PC-3 (cell line): ENCODE measurements around the gene UPF3A. TPM values are rescaled to one million over a fixed set of nuclear protein-coding genes. Genes with fewer than 3 reads are reported as not detected.

Experiments used
- ATAC-seq: fragments of 200-7000 bp; cut with Tn5 transposase; 2 replicates; pipeline ENCODE4 v1.9.1; 2020; ENCODE audit warnings: mild to moderate bottlenecking, moderate library complexity
- BruUV-seq: library from RNA; stranded (reverse); fragments of 400-500 nt; replicated peaks from 2 replicates; lab custom pipeline; 2021; lab: Mats Ljungman, UMichigan
- CTCF ChIA-PET: fragments of 300-600 bp; sonication (Branson Sonifier 250); formaldehyde crosslinking; loops from one replicate; lab custom pipeline; 2022; ENCODE audit warnings: antibody characterized with exemption; lab: Charles Lee
- POLR2A ChIA-PET: fragments of 300-600 bp; sonication (Branson Sonifier 250); formaldehyde crosslinking; loops from one replicate; lab custom pipeline; 2022; ENCODE audit warnings: antibody characterized with exemption; ENCODE audit not compliant: unreplicated experiment; lab: Charles Lee
- DNase-seq: peaks from one replicate; pipeline ENCODE4 v3.0.0-alpha.2; 2015
- H2AFZ ChIP-seq: fragments of 300-600 bp; sonication (generic); 2 replicates; pipeline ENCODE4 v1.6.0; 2016; ENCODE audit warnings: antibody characterized with exemption, low read length
- H3F3A ChIP-seq: fragments of 300-600 bp; sonication (generic); one replicate; pipeline ENCODE4 v1.6.0; 2017; ENCODE audit warnings: antibody characterized with exemption, low read length, control low read depth, mild to moderate bottlenecking; ENCODE audit not compliant: unreplicated experiment
- H3K27ac ChIP-seq: fragments of 300-600 bp; sonication (generic); 2 replicates; pipeline ENCODE4 v1.5.1; 2016; ENCODE audit warnings: mild to moderate bottlenecking, low read length
- H3K27me3 ChIP-seq: fragments of 300-600 bp; sonication (generic); 2 replicates; pipeline ENCODE4 v1.6.1; 2016; ENCODE audit warnings: low read length, mixed read lengths
- H3K36me3 ChIP-seq: fragments of 300-600 bp; sonication (generic); 2 replicates; pipeline ENCODE4 v1.6.1; 2016; ENCODE audit warnings: low read depth, mixed run types, low read length, mixed read lengths
- H3K4me1 ChIP-seq: fragments of 300-600 bp; sonication (generic); 2 replicates; pipeline ENCODE4 v1.5.1; 2016; ENCODE audit warnings: low read length; ENCODE audit not compliant: insufficient read depth
- H3K4me2 ChIP-seq: fragments of 300-600 bp; sonication (generic); 2 replicates; pipeline ENCODE4 v1.6.0; 2016; ENCODE audit warnings: low read length
- H3K4me3 ChIP-seq: fragments of 300-600 bp; sonication (generic); 2 replicates; pipeline ENCODE4 v1.5.1; 2016; ENCODE audit warnings: mild to moderate bottlenecking, low read length, mixed read lengths
- H3K79me2 ChIP-seq: fragments of 300-600 bp; sonication (generic); 2 replicates; pipeline ENCODE4 v1.6.1; 2017; ENCODE audit warnings: low read length, mixed read lengths
- H3K9ac ChIP-seq: fragments of 300-600 bp; sonication (generic); 2 replicates; pipeline ENCODE4 v1.6.0; 2016; ENCODE audit warnings: mild to moderate bottlenecking, low read length
- H3K9me2 ChIP-seq: fragments of 300-600 bp; sonication (generic); replicated peaks from 2 replicates; pipeline ENCODE4 v1.6.1; 2016; ENCODE audit warnings: mixed run types, low read length, mixed read lengths
- H3K9me3 ChIP-seq: fragments of 300-600 bp; sonication (generic); 2 replicates; pipeline ENCODE4 v1.6.1; 2016; ENCODE audit warnings: low read length, mixed read lengths
- H4K20me1 ChIP-seq: fragments of 300-600 bp; sonication (generic); 2 replicates; pipeline ENCODE4 v1.6.1; 2016; ENCODE audit warnings: low read length, mixed read lengths
- CTCF ChIP-seq: fragments of 300-600 bp; sonication (generic); conservative IDR thresholded peaks from 2 replicates; pipeline ENCODE4 v1.5.1; 2017; ENCODE audit warnings: antibody characterized with exemption, low read depth, mild to moderate bottlenecking, low read length
- EZH2 ChIP-seq: fragments of 300-600 bp; sonication (generic); IDR thresholded peaks from one replicate; pipeline ENCODE4 v1.6.1; 2017; ENCODE audit warnings: antibody characterized with exemption, mild to moderate bottlenecking, low read length; ENCODE audit not compliant: unreplicated experiment
- EZH2phosphoT487 ChIP-seq: fragments of 300-600 bp; sonication (generic); IDR thresholded peaks from 2 replicates; pipeline ENCODE4 v1.6.1; 2018; ENCODE audit warnings: mild to moderate bottlenecking, antibody characterized with exemption, low read length, borderline replicate concordance
- intact Hi-C: fragments of 100-400 bp; cut with micrococcal nuclease; formaldehyde crosslinking; loops from 2 replicates; pipeline ENCODE4 v1.9.0; 2023
- total RNA-seq: library from RNA; depleted of rRNA; stranded (reverse); fragments of >200 nt; gene quantifications from 2 replicates; pipeline ENCODE4 v1.2.3, GENCODE V29; 2014

Gene UPF3A
- total RNA-seq, 1 experiment from 2014 or later: 18.1 TPM

GRCh38 chr13:114282041-114282670 lies 755 bp downstream of the UPF3A start:
- TF ChIP-seq EZH2phosphoT487 (no peak), CTCF (no peak), EZH2 (no peak)
- POLR2A ChIA-PET: no interaction called here
- peak overlapping the region; percentile 86 for H3K4me3 ChIP-seq
- peaks cover 4% of the 10 kb centered on the region for H3F3A ChIP-seq
- ATAC-seq: peak; percentile 61
- H3K27ac ChIP-seq: peak overlapping the region; percentile 40
- CTCF ChIA-PET: interaction anchor here (0.6 kb wide), 1 partner anchor 68 kb away, joined by 5 read pairs; no protein-coding TSS in a partner anchor
- H3K79me2 ChIP-seq: peaks cover 25% of the 10 kb centered on the region
- H3K4me1 ChIP-seq: peaks cover 13% of the 10 kb centered on the region
- peak overlapping the region; percentile 90 for H3K4me2 ChIP-seq
- H4K20me1 ChIP-seq: no peaks in the 10 kb centered on the region
- DNase-seq: peak; percentile 54
- H3K9me3 ChIP-seq: no peaks in the 10 kb centered on the region
- peaks cover 11% of the 10 kb centered on the region; the same call in 1 of the 2 replicates for H3K36me3 ChIP-seq
- H3K27me3 ChIP-seq: no peaks in the 10 kb centered on the region
- no peaks in the 10 kb centered on the region for H3K9me2 ChIP-seq
- intact Hi-C loops: loop anchor here (2.0 kb wide), 1 partner anchor 33 kb away; the partner anchor contains the start of gene CHAMP1
- peak overlapping the region; percentile 81 for H2AFZ ChIP-seq
- no TSS peak for BruUV-seq
- H3K9ac ChIP-seq: peak overlapping the region; percentile 99

GRCh38 chr13:114283576-114283975 lies 2.2 kb downstream of the UPF3A start:
- no peaks in the 10 kb centered on the region for H4K20me1 ChIP-seq
- H3K4me1 ChIP-seq: peaks cover 13% of the 10 kb centered on the region
- no peaks in the 10 kb centered on the region for H3K9me3 ChIP-seq
- peaks cover 4% of the 10 kb centered on the region for H3F3A ChIP-seq
- intact Hi-C loops: loop anchor here (2.0 kb wide), 1 partner anchor 31 kb away; the partner anchor contains the start of gene CHAMP1
- H3K27ac ChIP-seq: no peak overlapping the region
- no peaks in the 10 kb centered on the region for H3K27me3 ChIP-seq
- no peaks in the 10 kb centered on the region for H3K9me2 ChIP-seq
- no peak overlapping the region for H3K9ac ChIP-seq
- CTCF ChIA-PET: no interaction called here
- no TSS peak for BruUV-seq
- no peak overlapping the region for H2AFZ ChIP-seq
- DNase-seq (no peak), ATAC-seq (no peak)
- H3K4me2 ChIP-seq: 0 out of 2 replicates have a peak overlapping the region, but pooled peaks have one; percentile 2
- POLR2A ChIA-PET: no interaction called here
- no peak overlapping the region for H3K4me3 ChIP-seq
- peaks cover 25% of the 10 kb centered on the region for H3K79me2 ChIP-seq
- peaks cover 11% of the 10 kb centered on the region; the same call in 1 of the 2 replicates for H3K36me3 ChIP-seq
- no peak for TF ChIP-seq CTCF
- TF ChIP-seq EZH2phosphoT487: no peak
- no peak for TF ChIP-seq EZH2

GRCh38 chr13:114284680-114285079 lies 3.3 kb downstream of the UPF3A start:
- Histone ChIP-seq H3F3A (peaks cover 4% of the 10 kb centered on the region), H4K20me1 (no peaks in the 10 kb centered on the region), H3K79me2 (peaks cover 25% of the 10 kb centered on the region), H3K9me2 (no peaks in the 10 kb centered on the region), H3K27me3 (no peaks in the 10 kb centered on the region), H3K9ac (no peak overlapping the region), H3K36me3 (peaks cover 8% of the 10 kb centered on the region; the same call in 1 of the 2 replicates), H3K9me3 (no peaks in the 10 kb centered on the region), H3K4me2 (no peak overlapping the region), H3K4me3 (no peak overlapping the region), H3K27ac (no peak overlapping the region), H2AFZ (no peak overlapping the region), H3K4me1 (peaks cover 12% of the 10 kb centered on the region)
- DNase-seq (no peak), ATAC-seq (no peak)
- no TSS peak for BruUV-seq
- TF ChIP-seq EZH2phosphoT487 (no peak), CTCF (no peak), EZH2 (no peak)
- intact Hi-C loops: no loop called here
- ChIA-PET CTCF (no interaction called here), POLR2A (no interaction called here)
